HEK293 (cell line): ENCODE data around the gene CCDC142.

ENCODE experiments used
- CTCF ChIA-PET: fragments of 350-600 bp; formaldehyde crosslinking; extraction: SDS; loops from one replicate; lab custom pipeline; 2021; ENCODE audit warnings: antibody characterized with exemption; lab: Yijun Ruan, JAX
- POLR2A ChIA-PET: fragments of 300-600 bp; formaldehyde crosslinking; extraction: SDS; loops from one replicate; lab custom pipeline; 2020; ENCODE audit warnings: antibody characterized with exemption, inconsistent platforms; lab: Yijun Ruan, JAX
- H3K27ac ChIP-seq: fragments of 200-500 bp; sonication (Bioruptor generic); 2 replicates; pipeline ENCODE4 v1.5.1; 2014; ENCODE audit warnings: low read depth, low read length, control low read depth, inconsistent platforms; ENCODE audit errors: extremely low read depth
- H3K36me3 ChIP-seq, 2 experiments: fragments of 200-500 bp in 1 of 2; sonication (Bioruptor generic) in 1 of 2; 1 replicate in 1 of 2; 2 replicates in 1 of 2; pipeline ENCODE4 v1.5.1; 2014 to 2017; ENCODE audit warnings: inconsistent platforms in 2 of 2, low read length in 2 of 2; ENCODE audit not compliant: control insufficient read depth in 2 of 2, insufficient read depth in 1 of 2
- H3K4me1 ChIP-seq: fragments of 200-500 bp; sonication (Bioruptor generic); 2 replicates; pipeline ENCODE4 v1.5.1; 2014; ENCODE audit warnings: mild to moderate bottlenecking, low read length, inconsistent platforms; ENCODE audit not compliant: control insufficient read depth, insufficient read depth
- H3K4me3 ChIP-seq: 2 replicates; pipeline ENCODE4 v1.5.1; 2011; ENCODE audit warnings: low read depth, mild to moderate bottlenecking, control low read depth, low read length, moderate library complexity
- H3K9me3 ChIP-seq: fragments of 200-500 bp; sonication (Bioruptor generic); 2 replicates; pipeline ENCODE4 v1.5.1; 2014; ENCODE audit warnings: low read depth, low read length, inconsistent platforms; ENCODE audit not compliant: control insufficient read depth, insufficient read depth
- IKZF3 ChIP-seq: fragments of 450-650 bp; IDR thresholded peaks from 2 replicates; pipeline ENCODE4 v1.5.0; 2018; ENCODE audit warnings: missing biosample characterization, mild to moderate bottlenecking, missing genetic modification characterization, moderate library complexity
- MEIS1 ChIP-seq: sonication (generic); formaldehyde crosslinking; IDR thresholded peaks from 2 replicates; pipeline ENCODE4 v1.8.1; 2022; ENCODE audit warnings: missing genetic modification reagents, mild to moderate bottlenecking, borderline replicate concordance
- REST ChIP-seq: fragments of 450-650 bp; formaldehyde crosslinking; IDR thresholded peaks from 2 replicates; pipeline ENCODE4 v1.5.1; 2016; ENCODE audit warnings: missing biosample characterization, missing genetic modification characterization
- ZBTB1 ChIP-seq: fragments of 450-650 bp; formaldehyde crosslinking; IDR thresholded peaks from 2 replicates; pipeline ENCODE4 v1.5.1; 2016; ENCODE audit warnings: missing biosample characterization, missing genetic modification characterization
- ZBTB49 ChIP-seq: fragments of 450-650 bp; formaldehyde crosslinking; IDR thresholded peaks from 2 replicates; pipeline ENCODE4 v1.5.1; 2016; ENCODE audit warnings: missing biosample characterization, missing genetic modification characterization, low read depth
- ZFP69B ChIP-seq: fragments of 450-650 bp; formaldehyde crosslinking; IDR thresholded peaks from 2 replicates; pipeline ENCODE4 v1.5.1; 2016; ENCODE audit warnings: missing biosample characterization, missing genetic modification characterization
- ZNF112 ChIP-seq: fragments of 450-650 bp; formaldehyde crosslinking; IDR thresholded peaks from 2 replicates; pipeline ENCODE4 v1.5.0; 2017; ENCODE audit warnings: missing biosample characterization, missing genetic modification characterization
- ZNF121 ChIP-seq: fragments of 450-650 bp; formaldehyde crosslinking; IDR thresholded peaks from 2 replicates; pipeline ENCODE4 v1.5.1; 2016; ENCODE audit warnings: missing biosample characterization, missing genetic modification characterization
- ZNF302 ChIP-seq: fragments of 450-650 bp; formaldehyde crosslinking; IDR thresholded peaks from 2 replicates; pipeline ENCODE4 v1.5.1; 2016; ENCODE audit warnings: missing biosample characterization, missing genetic modification characterization, low read depth
- ZNF341 ChIP-seq: fragments of 450-650 bp; formaldehyde crosslinking; IDR thresholded peaks from 2 replicates; pipeline ENCODE4; 2016; ENCODE audit warnings: low read depth, missing biosample characterization, missing genetic modification characterization
- ZNF501 ChIP-seq: fragments of 450-650 bp; formaldehyde crosslinking; IDR thresholded peaks from 2 replicates; pipeline ENCODE4 v1.5.1; 2016; ENCODE audit warnings: missing biosample characterization, missing genetic modification characterization
- ZNF530 ChIP-seq: fragments of 450-650 bp; formaldehyde crosslinking; IDR thresholded peaks from 2 replicates; pipeline ENCODE4 v1.5.1; 2016; ENCODE audit warnings: low read depth, missing biosample characterization, missing genetic modification characterization
- ZNF626 ChIP-seq: fragments of 450-650 bp; sonication (Bioruptor Pico); formaldehyde crosslinking; IDR thresholded peaks from 2 replicates; pipeline ENCODE4 v1.5.1; 2018; ENCODE audit warnings: missing biosample characterization, missing genetic modification characterization, inconsistent platforms
- ZNF629 ChIP-seq: fragments of 450-650 bp; formaldehyde crosslinking; IDR thresholded peaks from 2 replicates; pipeline ENCODE4 v1.5.1; 2017; ENCODE audit warnings: missing biosample characterization, missing genetic modification characterization
- ZNF654 ChIP-seq: fragments of 450-650 bp; formaldehyde crosslinking; IDR thresholded peaks from 2 replicates; pipeline ENCODE4 v1.5.1; 2016; ENCODE audit warnings: low read depth, missing biosample characterization, missing genetic modification characterization
- ZNF704 ChIP-seq: fragments of 450-650 bp; formaldehyde crosslinking; IDR thresholded peaks from 2 replicates; pipeline ENCODE4 v1.5.1; 2016; ENCODE audit warnings: missing biosample characterization, missing genetic modification characterization
- ZNF76 ChIP-seq: fragments of 450-650 bp; formaldehyde crosslinking; IDR thresholded peaks from 2 replicates; pipeline ENCODE4; 2016; ENCODE audit warnings: low read depth, missing biosample characterization, missing genetic modification characterization, borderline replicate concordance
- ZSCAN18 ChIP-seq: fragments of 450-650 bp; formaldehyde crosslinking; IDR thresholded peaks from 2 replicates; pipeline ENCODE4 v1.5.1; 2016; ENCODE audit warnings: missing biosample characterization, missing genetic modification characterization
- TF ChIP-seq, protein P1 (sequence below): fragments of 450-650 bp; formaldehyde crosslinking; IDR thresholded peaks from 2 replicates; pipeline ENCODE4 v1.5.1; 2016; ENCODE audit warnings: missing biosample characterization, missing genetic modification characterization

CCDC142 gene

GRCh38 chr2:74462786-74463105 is 20.1 kb downstream of the CCDC142 start:
- POLR2A ChIA-PET = interaction anchor here (1.1 kb wide), 1 partner anchor 72 kb away, joined by 4 read pairs; no protein-coding TSS in a partner anchor
- H3K4me3 ChIP-seq = no peak overlapping the region
- TF ChIP-seq ZNF341 (no peak), ZBTB49 (tag by site-specific recombination) (no peak), ZNF302 (no peak), ZFP69B (tag by site-specific recombination) (no peak), ZNF654 (tag by site-specific recombination) (no peak), REST (tag by site-specific recombination) (no peak), ZNF121 (tag by site-specific recombination) (no peak), ZNF76 (no peak), ZBTB1 (tag by site-specific recombination) (no peak), IKZF3 (tag by site-specific recombination) (no peak), ZNF112 (tag by site-specific recombination) (no peak), MEIS1 (no peak), ZNF501 (no peak), ZSCAN18 (tag by site-specific recombination) (no peak), ZNF530 (tag by site-specific recombination) (no peak), ZNF626 (tag by site-specific recombination) (no peak)
- TF ChIP-seq, protein P1, sequence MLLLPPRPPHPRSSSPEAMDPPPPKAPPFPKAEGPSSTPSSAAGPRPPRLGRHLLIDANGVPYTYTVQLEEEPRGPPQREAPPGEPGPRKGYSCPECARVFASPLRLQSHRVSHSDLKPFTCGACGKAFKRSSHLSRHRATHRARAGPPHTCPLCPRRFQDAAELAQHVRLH (tag by site-specific recombination) = no peak
- TF ChIP-seq, all 188 proteins: peak for 0
- peaks cover 0 to 31% of the 10 kb centered on the region in 2 experiments; a peak in 1 of 3 replicates for H3K36me3 ChIP-seq
- no peaks in the 10 kb centered on the region for H3K9me3 ChIP-seq
- 0 out of 2 replicates have a peak overlapping the region, but pooled peaks have one; percentile 42 for H3K27ac ChIP-seq
- no peaks in the 10 kb centered on the region for H3K4me1 ChIP-seq
- CTCF ChIA-PET = no interaction called here

DNA sequence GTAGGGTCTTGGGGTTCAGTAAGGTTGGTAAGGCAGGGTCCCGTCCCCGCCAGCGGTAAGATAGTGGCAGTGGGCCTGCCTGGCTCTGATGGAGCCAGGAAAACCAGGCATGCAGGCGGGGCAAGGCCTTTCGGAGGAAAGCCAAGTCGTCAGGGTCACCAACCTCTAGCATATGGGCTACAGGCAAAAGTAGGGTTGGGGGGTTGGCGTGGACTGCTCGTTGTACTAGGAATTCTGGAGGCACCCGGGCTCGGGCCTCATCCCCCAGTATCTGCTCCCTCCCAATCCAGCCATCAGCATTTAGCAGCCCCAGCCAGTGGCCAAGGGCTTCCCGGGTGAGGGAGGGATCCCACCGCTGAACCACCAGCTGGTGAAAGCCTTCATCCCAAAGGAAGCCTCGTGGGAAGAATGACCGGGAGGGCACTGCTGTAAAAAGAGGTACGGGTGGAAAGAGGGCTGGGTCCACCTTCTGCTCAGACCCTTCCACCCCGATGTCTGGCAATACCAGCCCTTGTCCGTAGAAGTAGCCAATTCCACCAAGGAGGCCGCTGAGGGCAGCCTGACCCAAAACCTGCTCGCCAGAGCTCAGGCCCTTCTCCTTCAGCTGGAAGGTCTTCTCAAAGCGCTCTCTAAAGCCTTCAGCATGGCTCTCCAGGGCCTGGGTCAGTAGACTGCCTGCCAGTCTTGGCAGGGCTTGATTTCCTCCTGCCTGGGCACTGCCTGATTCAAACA is 20.6 kb downstream of the CCDC142 start:
- POLR2A ChIA-PET = interaction anchor here (0.8 to 2.2 kb wide), 3 partner anchors 10 to 71 kb away, joined by 3 to 13 read pairs (median 4); partner anchors contain the start of genes CCDC142 and MRPL53
- CTCF ChIA-PET = interaction anchor here (0.9 kb wide), 1 partner anchor 10 kb away, joined by 3 read pairs; the partner anchor contains the start of gene MRPL53
- no peak for TF ChIP-seq ZNF704 (tag by site-specific recombination)
- no peak for TF ChIP-seq ZBTB49 (tag by site-specific recombination)
- no peak for TF ChIP-seq REST (tag by site-specific recombination)
- TF ChIP-seq ZNF629 (tag by site-specific recombination) = no peak

More for the DNA sequence above, 20.6 kb downstream of the CCDC142 start:
- Histone ChIP-seq H3K36me3 (peaks cover 0 to 31% of the 10 kb centered on the region in 2 experiments; a peak in 1 of 3 replicates), H3K27ac (no peak overlapping the region), H3K9me3 (no peaks in the 10 kb centered on the region), H3K4me3 (no peak overlapping the region), H3K4me1 (no peaks in the 10 kb centered on the region)
